ENCODE measurements around the gene PKHD1. TPM values are rescaled to one million over a fixed set of nuclear protein-coding genes. Genes with fewer than 3 reads are reported as not detected.

The PKHD1 gene
- total RNA-seq, 1 donor from 2014 or later = 0.03 TPM

DNA sequence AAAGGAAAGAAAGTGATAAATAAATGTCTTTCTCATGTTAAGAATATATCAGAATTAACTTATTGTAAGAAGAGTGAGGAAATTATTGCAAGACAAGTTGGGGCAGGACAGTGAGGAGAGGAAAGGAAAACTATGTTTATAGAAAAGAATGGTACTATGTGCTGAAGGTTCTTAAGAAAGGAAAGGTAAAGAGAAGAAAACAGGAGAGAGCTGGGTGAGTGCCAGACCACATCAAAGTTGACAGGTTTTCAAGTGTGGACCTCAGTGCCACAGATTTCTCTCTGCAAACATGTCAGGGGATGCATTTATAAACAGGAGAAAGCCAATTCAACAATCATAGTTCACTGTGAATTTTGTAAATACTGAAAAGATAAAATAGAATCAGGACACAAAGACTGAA lies 439.2 kb downstream of the PKHD1 start:
- H3K36me3 Mint-ChIP-seq (ENCODE audit: low read depth, unreplicated experiment) = no peaks in the 10 kb centered on the region
- TF ChIP-seq, protein P1, sequence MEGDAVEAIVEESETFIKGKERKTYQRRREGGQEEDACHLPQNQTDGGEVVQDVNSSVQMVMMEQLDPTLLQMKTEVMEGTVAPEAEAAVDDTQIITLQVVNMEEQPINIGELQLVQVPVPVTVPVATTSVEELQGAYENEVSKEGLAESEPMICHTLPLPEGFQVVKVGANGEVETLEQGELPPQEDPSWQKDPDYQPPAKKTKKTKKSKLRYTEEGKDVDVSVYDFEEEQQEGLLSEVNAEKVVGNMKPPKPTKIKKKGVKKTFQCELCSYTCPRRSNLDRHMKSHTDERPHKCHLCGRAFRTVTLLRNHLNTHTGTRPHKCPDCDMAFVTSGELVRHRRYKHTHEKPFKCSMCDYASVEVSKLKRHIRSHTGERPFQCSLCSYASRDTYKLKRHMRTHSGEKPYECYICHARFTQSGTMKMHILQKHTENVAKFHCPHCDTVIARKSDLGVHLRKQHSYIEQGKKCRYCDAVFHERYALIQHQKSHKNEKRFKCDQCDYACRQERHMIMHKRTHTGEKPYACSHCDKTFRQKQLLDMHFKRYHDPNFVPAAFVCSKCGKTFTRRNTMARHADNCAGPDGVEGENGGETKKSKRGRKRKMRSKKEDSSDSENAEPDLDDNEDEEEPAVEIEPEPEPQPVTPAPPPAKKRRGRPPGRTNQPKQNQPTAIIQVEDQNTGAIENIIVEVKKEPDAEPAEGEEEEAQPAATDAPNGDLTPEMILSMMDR (IDR thresholded peaks at IDR 0.05; ENCODE audit: unreplicated experiment) = no peak
- H3K27ac Mint-ChIP-seq (ENCODE audit: unreplicated experiment) = no peak overlapping the region
- H3K27me3 Mint-ChIP-seq (ENCODE audit: unreplicated experiment) = no peaks in the 10 kb centered on the region
- no peaks in the 10 kb centered on the region for H3K9me3 Mint-ChIP-seq (ENCODE audit: unreplicated experiment)
- no peak for DNase-seq (ENCODE audit: low spot score)
- H3K4me1 Mint-ChIP-seq (ENCODE audit: unreplicated experiment) = peaks cover 5% of the 10 kb centered on the region
- no peak overlapping the region for H3K4me3 Mint-ChIP-seq (ENCODE audit: unreplicated experiment)

DNA sequence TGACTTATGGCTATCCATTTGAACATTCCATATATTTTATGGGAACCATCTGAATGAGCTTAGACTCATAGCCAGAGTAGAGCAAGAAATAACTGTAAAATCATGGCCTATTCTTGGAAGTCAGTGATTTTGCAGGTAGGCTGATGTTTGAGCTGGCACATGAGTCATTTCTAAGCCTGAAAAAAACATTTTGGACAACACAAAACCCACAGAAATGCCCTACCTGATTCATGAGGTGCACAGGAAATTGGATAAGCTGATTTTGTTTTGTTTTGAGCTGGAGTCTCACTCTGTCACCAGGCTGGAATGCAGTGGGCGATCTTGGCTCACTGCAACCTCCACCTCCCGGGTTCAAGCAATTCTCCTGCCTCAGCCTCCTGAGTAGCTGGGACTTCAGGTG lies 443.0 kb downstream of the PKHD1 start:
- peaks cover 5% of the 10 kb centered on the region for H3K9me3 Mint-ChIP-seq (ENCODE audit: unreplicated experiment)
- H3K27me3 Mint-ChIP-seq (ENCODE audit: unreplicated experiment) = peaks cover 1% of the 10 kb centered on the region

GRCh38 chr6:51640021-51640420 lies 447.4 kb downstream of the PKHD1 start:
- TF ChIP-seq, protein P1 (IDR thresholded peaks at IDR 0.05; ENCODE audit: unreplicated experiment) = no peak
- Mint-ChIP-seq H3K27me3 (ENCODE audit: unreplicated experiment) (peaks cover 1% of the 10 kb centered on the region), H3K9me3 (ENCODE audit: unreplicated experiment) (peaks cover 5% of the 10 kb centered on the region), H3K36me3 (ENCODE audit: low read depth, unreplicated experiment) (no peaks in the 10 kb centered on the region), H3K4me1 (ENCODE audit: unreplicated experiment) (no peaks in the 10 kb centered on the region), H3K27ac (ENCODE audit: unreplicated experiment) (no peak overlapping the region), H3K4me3 (ENCODE audit: unreplicated experiment) (no peak overlapping the region)
- DNase-seq (ENCODE audit: low spot score) = no peak

More for the DNA sequence above, 443.0 kb downstream of the PKHD1 start:
- TF ChIP-seq, protein P1 (IDR thresholded peaks at IDR 0.05; ENCODE audit: unreplicated experiment) = no peak
- Mint-ChIP-seq H3K4me3 (ENCODE audit: unreplicated experiment) (no peak overlapping the region), H3K4me1 (ENCODE audit: unreplicated experiment) (no peaks in the 10 kb centered on the region), H3K27ac (ENCODE audit: unreplicated experiment) (no peak overlapping the region), H3K36me3 (ENCODE audit: low read depth, unreplicated experiment) (no peaks in the 10 kb centered on the region)
- no peak for DNase-seq (ENCODE audit: low spot score)

- no peak for DNase-seq (ENCODE audit: low spot score)
- H3K9me3 Mint-ChIP-seq (ENCODE audit: unreplicated experiment) = no peaks in the 10 kb centered on the region
- no peaks in the 10 kb centered on the region for H3K27me3 Mint-ChIP-seq (ENCODE audit: unreplicated experiment)
- no peaks in the 10 kb centered on the region for H3K36me3 Mint-ChIP-seq (ENCODE audit: low read depth, unreplicated experiment)
- no peak overlapping the region for H3K4me3 Mint-ChIP-seq (ENCODE audit: unreplicated experiment)
- no peak overlapping the region for H3K27ac Mint-ChIP-seq (ENCODE audit: unreplicated experiment)
- H3K4me1 Mint-ChIP-seq (ENCODE audit: unreplicated experiment) = peaks cover 8% of the 10 kb centered on the region
- TF ChIP-seq, protein P1 (IDR thresholded peaks at IDR 0.05; ENCODE audit: unreplicated experiment) = no peak
Measured at GRCh38 chr6:51633424-51633823, 454.0 kb downstream of the PKHD1 start.

GRCh38 chr6:51630011-51630410 lies 457.4 kb downstream of the PKHD1 start:
- no peak for DNase-seq (ENCODE audit: low spot score)
- H3K27ac Mint-ChIP-seq (ENCODE audit: unreplicated experiment) = no peak overlapping the region
- no peaks in the 10 kb centered on the region for H3K36me3 Mint-ChIP-seq (ENCODE audit: low read depth, unreplicated experiment)
- H3K4me1 Mint-ChIP-seq (ENCODE audit: unreplicated experiment) = peaks cover 8% of the 10 kb centered on the region
- H3K27me3 Mint-ChIP-seq (ENCODE audit: unreplicated experiment) = no peaks in the 10 kb centered on the region
- no peak overlapping the region for H3K4me3 Mint-ChIP-seq (ENCODE audit: unreplicated experiment)
- TF ChIP-seq, protein P1 (IDR thresholded peaks at IDR 0.05; ENCODE audit: unreplicated experiment) = no peak
- no peaks in the 10 kb centered on the region for H3K9me3 Mint-ChIP-seq (ENCODE audit: unreplicated experiment)

Data from endothelial cell (in vitro differentiated cells).